ENCODE measurements around the gene KIF21A. TPM values are rescaled to one million over a fixed set of nuclear protein-coding genes. Genes with fewer than 3 reads are reported as not detected.

Gene KIF21A
- total RNA-seq, 1 donor from 2014 or later, result 3.9 TPM

- no peak for TF ChIP-seq CTCF (IDR thresholded peaks at IDR 0.05)
- no peak overlapping the region for H3K4me3 Mint-ChIP-seq (ENCODE audit: unreplicated experiment)
- H3K4me1 Mint-ChIP-seq (ENCODE audit: unreplicated experiment), result no peaks in the 10 kb centered on the region
- no peaks in the 10 kb centered on the region for H3K9me3 Mint-ChIP-seq (ENCODE audit: unreplicated experiment)
- no peak for DNase-seq (ENCODE audit: extremely low spot score, unreplicated experiment)
- H3K27me3 Mint-ChIP-seq (ENCODE audit: unreplicated experiment), result no peaks in the 10 kb centered on the region
- no peak overlapping the region for H3K27ac Mint-ChIP-seq (ENCODE audit: unreplicated experiment)
- H3K36me3 Mint-ChIP-seq (ENCODE audit: unreplicated experiment), result no peaks in the 10 kb centered on the region
These were observed 73.2 kb downstream of the KIF21A start for GRCh38 chr12:39369756-39370155.

- H3K27me3 Mint-ChIP-seq (ENCODE audit: unreplicated experiment), result no peaks in the 10 kb centered on the region
- no peaks in the 10 kb centered on the region for H3K4me1 Mint-ChIP-seq (ENCODE audit: unreplicated experiment)
- H3K27ac Mint-ChIP-seq (ENCODE audit: unreplicated experiment), result no peak overlapping the region
- TF ChIP-seq CTCF (IDR thresholded peaks at IDR 0.05), result no peak
- no peaks in the 10 kb centered on the region for H3K9me3 Mint-ChIP-seq (ENCODE audit: unreplicated experiment)
- H3K36me3 Mint-ChIP-seq (ENCODE audit: unreplicated experiment), result no peaks in the 10 kb centered on the region
- no peak overlapping the region for H3K4me3 Mint-ChIP-seq (ENCODE audit: unreplicated experiment)
- no peak for DNase-seq (ENCODE audit: extremely low spot score, unreplicated experiment)
These were observed 74.0 kb downstream of the KIF21A start for GRCh38 chr12:39368891-39369290.

GRCh38 chr12:39368096-39368495 is 74.8 kb downstream of the KIF21A start:
- no peaks in the 10 kb centered on the region for H3K4me1 Mint-ChIP-seq (ENCODE audit: unreplicated experiment)
- no peak overlapping the region for H3K27ac Mint-ChIP-seq (ENCODE audit: unreplicated experiment)
- H3K4me3 Mint-ChIP-seq (ENCODE audit: unreplicated experiment), result no peak overlapping the region
- H3K9me3 Mint-ChIP-seq (ENCODE audit: unreplicated experiment), result no peaks in the 10 kb centered on the region
- no peaks in the 10 kb centered on the region for H3K36me3 Mint-ChIP-seq (ENCODE audit: unreplicated experiment)
- DNase-seq (ENCODE audit: extremely low spot score, unreplicated experiment), result no peak
- TF ChIP-seq CTCF (IDR thresholded peaks at IDR 0.05), result no peak
- H3K27me3 Mint-ChIP-seq (ENCODE audit: unreplicated experiment), result no peaks in the 10 kb centered on the region

- no peaks in the 10 kb centered on the region for H3K27me3 Mint-ChIP-seq (ENCODE audit: unreplicated experiment)
- H3K4me1 Mint-ChIP-seq (ENCODE audit: unreplicated experiment), result no peaks in the 10 kb centered on the region
- no peak for DNase-seq (ENCODE audit: extremely low spot score, unreplicated experiment)
- H3K36me3 Mint-ChIP-seq (ENCODE audit: unreplicated experiment), result no peaks in the 10 kb centered on the region
- H3K4me3 Mint-ChIP-seq (ENCODE audit: unreplicated experiment), result no peak overlapping the region
- H3K27ac Mint-ChIP-seq (ENCODE audit: unreplicated experiment), result no peak overlapping the region
- no peaks in the 10 kb centered on the region for H3K9me3 Mint-ChIP-seq (ENCODE audit: unreplicated experiment)
- no peak for TF ChIP-seq CTCF (IDR thresholded peaks at IDR 0.05)
These were observed 75.4 kb downstream of the KIF21A start for GRCh38 chr12:39367494-39367893.

GRCh38 chr12:39365364-39366001 is 77.4 kb downstream of the KIF21A start:
- Mint-ChIP-seq H3K4me3 (ENCODE audit: unreplicated experiment) (no peak overlapping the region), H3K36me3 (ENCODE audit: unreplicated experiment) (no peaks in the 10 kb centered on the region), H3K27ac (ENCODE audit: unreplicated experiment) (no peak overlapping the region), H3K4me1 (ENCODE audit: unreplicated experiment) (no peaks in the 10 kb centered on the region), H3K9me3 (ENCODE audit: unreplicated experiment) (no peaks in the 10 kb centered on the region), H3K27me3 (ENCODE audit: unreplicated experiment) (no peaks in the 10 kb centered on the region)
- TF ChIP-seq CTCF (IDR thresholded peaks at IDR 0.05), result peak; percentile 40
- DNase-seq (ENCODE audit: extremely low spot score, unreplicated experiment), result no peak
